CD14-positive monocyte (primary cell): ENCODE measurements around the gene SNX18. TPM values are rescaled to one million over a fixed set of nuclear protein-coding genes. Genes with fewer than 3 reads are reported as not detected.
A peak's percentile ranks its signal among the peaks of the same experiment; 100 is the strongest.

Experiments
- DNase-seq, 3 donors: peaks; one replicate each; pipeline ENCODE4 v3.0.0-alpha.2; 2011 to 2022
- H2AFZ ChIP-seq: 2 replicates; pipeline ENCODE4 v1.6.0; 2012; ENCODE audit warnings: mild to moderate bottlenecking, low read depth, low read length, inconsistent platforms; ENCODE audit not compliant: insufficient read depth, poor library complexity, severe bottlenecking
- H3K27ac ChIP-seq, 2 donors: 1 replicate in 1 of 2; 2 replicates in 1 of 2; pipeline ENCODE4 v1.5.1; 2012 to 2013; ENCODE audit warnings: low read length in 2 of 2, control low read depth in 1 of 2, inconsistent platforms in 1 of 2, low read depth in 1 of 2, mild to moderate bottlenecking in 1 of 2
- H3K27me3 ChIP-seq, 2 donors: one replicate each; pipeline versions ENCODE4 v1.6.0 to v1.6.1; 2011 to 2013; ENCODE audit warnings: low read length in 2 of 2; ENCODE audit not compliant: control insufficient read depth in 2 of 2, insufficient read depth in 2 of 2
- H3K36me3 ChIP-seq, 2 donors: replicated peaks in 1 of 2; 1 replicate in 1 of 2; 2 replicates in 1 of 2; pipeline versions ENCODE4 v1.5.1 to v1.6.1; 2012 to 2013; ENCODE audit warnings: low read length in 2 of 2, control low read depth in 1 of 2, inconsistent platforms in 1 of 2, mild to moderate bottlenecking in 1 of 2; ENCODE audit not compliant: insufficient read depth in 2 of 2, control insufficient read depth in 1 of 2
- H3K4me1 ChIP-seq, 2 donors: 1 replicate in 1 of 2; 2 replicates in 1 of 2; pipeline versions ENCODE4 v1.5.1 to v1.6.1; 2012 to 2013; ENCODE audit warnings: low read length in 2 of 2, control low read depth in 1 of 2, inconsistent platforms in 1 of 2, mild to moderate bottlenecking in 1 of 2, moderate library complexity in 1 of 2; ENCODE audit not compliant: insufficient read depth in 2 of 2, control insufficient read depth in 1 of 2
- H3K4me2 ChIP-seq: replicated peaks from 2 replicates; pipeline ENCODE3; 2012; ENCODE audit warnings: low read length, moderate library complexity, mild to moderate bottlenecking; ENCODE audit not compliant: poor library complexity, severe bottlenecking; ENCODE audit errors: extremely low read depth
- H3K4me3 ChIP-seq, 3 experiments: fragments of 200-600 bp in 1 of 3; sonication (generic) in 1 of 3; replicated peaks in 1 of 3; 1 replicate in 2 of 3; 2 replicates in 1 of 3; pipeline ENCODE4 v1.5.1; 2011 to 2013; ENCODE audit warnings: low read length in 3 of 3, mild to moderate bottlenecking in 3 of 3, control low read depth in 2 of 3, low read depth in 2 of 3, inconsistent platforms in 1 of 3, moderate library complexity in 1 of 3
- H3K79me2 ChIP-seq: 2 replicates; pipeline ENCODE4 v1.6.0; 2012; ENCODE audit warnings: mild to moderate bottlenecking, control low read depth, inconsistent platforms, low read length, moderate library complexity; ENCODE audit not compliant: insufficient read depth
- H3K9ac ChIP-seq: 2 replicates; pipeline ENCODE4 v1.6.0; 2017; ENCODE audit warnings: low read length, mild to moderate bottlenecking; ENCODE audit not compliant: insufficient read depth, poor library complexity, severe bottlenecking
- H3K9me3 ChIP-seq, 2 donors: replicated peaks in 1 of 2; 1 replicate in 1 of 2; 2 replicates in 1 of 2; pipeline versions ENCODE4 v1.5.1 to v1.6.1; 2012 to 2013; ENCODE audit warnings: low read length in 2 of 2, control low read depth in 1 of 2; ENCODE audit not compliant: control insufficient read depth in 1 of 2, insufficient read depth in 1 of 2
- H4K20me1 ChIP-seq: 2 replicates; pipeline ENCODE4 v1.6.0; 2012; ENCODE audit warnings: mild to moderate bottlenecking, low read length, control low read depth, moderate library complexity; ENCODE audit not compliant: insufficient read depth
- H3K27ac Mint-ChIP-seq, 7 donors: one replicate each; pipeline ENCODE4 v1.8.0; 2020; ENCODE audit warnings: mild to moderate bottlenecking in 7 of 7, mixed read lengths in 7 of 7, moderate library complexity in 6 of 7, inconsistent platforms in 2 of 7
- H3K27me3 Mint-ChIP-seq, 3 donors: one replicate each; pipeline ENCODE4 v1.8.0; 2021 to 2022; ENCODE audit warnings: low read depth in 3 of 3, mild to moderate bottlenecking in 3 of 3, mixed read lengths in 3 of 3, moderate library complexity in 3 of 3, inconsistent platforms in 1 of 3
- H3K36me3 Mint-ChIP-seq, 2 donors: one replicate each; pipeline ENCODE4 v1.8.0; 2020; ENCODE audit warnings: mixed read lengths in 2 of 2, inconsistent platforms in 1 of 2, mild to moderate bottlenecking in 1 of 2
- H3K4me1 Mint-ChIP-seq: one replicate; pipeline ENCODE4 v1.8.0; 2020; ENCODE audit warnings: mild to moderate bottlenecking, mixed read lengths
- H3K4me3 Mint-ChIP-seq, 2 donors: one replicate each; pipeline ENCODE4 v1.8.0; 2020; ENCODE audit warnings: mild to moderate bottlenecking in 2 of 2, mixed read lengths in 2 of 2, moderate library complexity in 1 of 2
- H3K9me3 Mint-ChIP-seq, 7 donors: one replicate each; pipeline ENCODE4 v1.8.0; 2020 to 2022; ENCODE audit warnings: mixed read lengths in 7 of 7, mild to moderate bottlenecking in 6 of 7, moderate library complexity in 6 of 7, inconsistent platforms in 2 of 7
- CTCF ChIP-seq: fragments of 200-600 bp; IDR thresholded peaks from one replicate; pipeline ENCODE4 v1.8.0; 2022; ENCODE audit warnings: antibody characterized with exemption, mild to moderate bottlenecking
- WGBS: methylation state at CpG from one replicate; pipeline ENCODE4 v1.1.5; 2013; ENCODE audit warnings: missing lambda C conversion rate; ENCODE audit not compliant: insufficient coverage; 5-methylcytosine and 5-hydroxymethylcytosine counted together
- intact Hi-C, 2 donors: fragments of 100-400 bp; cut with micrococcal nuclease; formaldehyde crosslinking; loops; one replicate each; pipeline versions ENCODE4 v1.15.0 to v1.15.1; 2023
- polyA plus RNA-seq, 3 donors: library from polyadenylated mRNA; depleted of rRNA in 1 of 3; unstranded in 2 of 3; stranded (reverse) in 1 of 3; fragments of 300-500 nt in 2 of 3; fragments of >200 nt in 1 of 3; fragmentation: Illumina TruSeq in 2 of 3; gene quantifications; 1 replicate in 2 of 3; 2 replicates in 1 of 3; pipeline ENCODE4 v1.2.3, GENCODE V29; 2012 to 2021

The SNX18 gene
- polyA plus RNA-seq, 3 donors, result 6.8 to 33.3 (median 12.4) TPM

GRCh38 chr5:54526604-54527288 lies 9.2 kb downstream of the SNX18 start:
- Histone ChIP-seq H3K36me3 (peaks cover 2 to 50% of the 10 kb centered on the region in 2 donors), H3K9me3 (no peaks in the 10 kb centered on the region), H3K4me1 (peaks cover 70 to 96% of the 10 kb centered on the region in 2 donors), H3K79me2 (peaks cover 100% of the 10 kb centered on the region), H4K20me1 (peaks cover 100% of the 10 kb centered on the region), H3K27ac (peak overlapping the region in 1 of 2 donors; percentile 92), H3K9ac (peak overlapping the region; percentile 35), H3K27me3 (no peaks in the 10 kb centered on the region), H3K4me3 (peak overlapping the region in 1 of 3 experiments; percentile 33), H3K4me2 (peak overlapping the region; percentile 22), H2AFZ (no peak overlapping the region)
- intact Hi-C loops, result loop anchor here (10.0 kb wide), 3 partner anchors 88 to 218 kb away; no protein-coding TSS in a partner anchor
- peaks cover 14% of the 10 kb centered on the region for H3K4me1 Mint-ChIP-seq
- no peak for TF ChIP-seq CTCF
- DNase-seq, result no peak
- no peak overlapping the region for H3K27ac Mint-ChIP-seq
- 97% methylated on average over 4 of the region's 6 CpGs for WGBS
- H3K9me3 Mint-ChIP-seq, result no peaks in the 10 kb centered on the region
- no peaks in the 10 kb centered on the region for H3K27me3 Mint-ChIP-seq
- peaks cover 43% of the 10 kb centered on the region in 2 donors for H3K36me3 Mint-ChIP-seq
- no peak overlapping the region for H3K4me3 Mint-ChIP-seq

GRCh38 chr5:54528633-54529209 lies 11.2 kb downstream of the SNX18 start:
- no peak for TF ChIP-seq CTCF
- Histone ChIP-seq H3K79me2 (peaks cover 100% of the 10 kb centered on the region), H3K27ac (peak overlapping the region in 1 of 2 donors; percentile 67), H3K4me1 (peaks cover 57 to 87% of the 10 kb centered on the region in 2 donors), H3K9me3 (no peaks in the 10 kb centered on the region), H3K27me3 (no peaks in the 10 kb centered on the region), H3K4me2 (peak overlapping the region; percentile 18), H4K20me1 (peaks cover 100% of the 10 kb centered on the region), H3K4me3 (peak overlapping the region in 1 of 3 experiments; percentile 12), H2AFZ (no peak overlapping the region), H3K36me3 (peaks cover 5 to 45% of the 10 kb centered on the region in 2 donors), H3K9ac (no peak overlapping the region)
- no peaks in the 10 kb centered on the region for H3K9me3 Mint-ChIP-seq
- peaks cover 0 to 1% (median 0%) of the 10 kb centered on the region in 3 donors for H3K27me3 Mint-ChIP-seq
- H3K4me3 Mint-ChIP-seq, result no peak overlapping the region
- peaks cover 29% of the 10 kb centered on the region for H3K4me1 Mint-ChIP-seq
- no peak overlapping the region for H3K27ac Mint-ChIP-seq
- H3K36me3 Mint-ChIP-seq, result peaks cover 29 to 34% of the 10 kb centered on the region in 2 donors
- no peak for DNase-seq
- 98% methylated on average over 15 of the region's 15 CpGs for WGBS
- intact Hi-C loops, result loop anchor here (10.0 kb wide), 3 partner anchors 86 to 216 kb away; no protein-coding TSS in a partner anchor
